ENCODE data around the gene PRRT3.

Gene PRRT3

GRCh38 chr3:9937486-9938238 is 14.5 kb downstream of the PRRT3 start:
- TF ChIP-seq EZH2phosphoT487 (conservative IDR thresholded peaks at IDR 0.05; ENCODE audit: low read length) = no peak
- no peak for TF ChIP-seq CTCF (IDR thresholded peaks at IDR 0.05; ENCODE audit: insufficient read depth, low read length, poor library complexity, severe bottlenecking)
- Histone ChIP-seq H3K4me3 (ENCODE audit: insufficient read depth, low read length, poor library complexity, severe bottlenecking) (no peak overlapping the region), H3K27me3 (ENCODE audit: low read length) (no peaks in the 10 kb centered on the region), H3K9me2 (replicated peaks; ENCODE audit: insufficient read depth, low read length) (no peaks in the 10 kb centered on the region), H3K9ac (ENCODE audit: low read length) (no peak overlapping the region), H3F3A (ENCODE audit: insufficient read depth) (0 out of 2 replicates have a peak, but pooled peaks cover 4% of the 10 kb centered on the region), H3K27ac (ENCODE audit: low read depth, low read length) (no peak overlapping the region), H3K9me3 (ENCODE audit: insufficient read depth, low read length) (no peaks in the 10 kb centered on the region), H4K20me1 (ENCODE audit: low read depth, low read length) (no peaks in the 10 kb centered on the region), H3K79me2 (ENCODE audit: insufficient read depth, low read length) (no peaks in the 10 kb centered on the region), H3K4me2 (ENCODE audit: low read depth, low read length, poor library complexity, severe bottlenecking) (no peak overlapping the region), H2AFZ (ENCODE audit: low read depth, low read length, severe bottlenecking) (no peak overlapping the region), H3K36me3 (ENCODE audit: low read length) (no peaks in the 10 kb centered on the region)

- Histone ChIP-seq H3K9ac (ENCODE audit: low read length) (no peak overlapping the region), H4K20me1 (ENCODE audit: low read depth, low read length) (no peaks in the 10 kb centered on the region), H3K79me2 (ENCODE audit: insufficient read depth, low read length) (no peaks in the 10 kb centered on the region), H3K4me3 (ENCODE audit: insufficient read depth, low read length, poor library complexity, severe bottlenecking) (no peak overlapping the region), H3K9me3 (ENCODE audit: insufficient read depth, low read length) (no peaks in the 10 kb centered on the region), H2AFZ (ENCODE audit: low read depth, low read length, severe bottlenecking) (no peak overlapping the region), H3K27ac (ENCODE audit: low read depth, low read length) (no peak overlapping the region), H3K27me3 (ENCODE audit: low read length) (no peaks in the 10 kb centered on the region), H3F3A (ENCODE audit: insufficient read depth) (0 out of 2 replicates have a peak, but pooled peaks cover 4% of the 10 kb centered on the region), H3K4me2 (ENCODE audit: low read depth, low read length, poor library complexity, severe bottlenecking) (no peak overlapping the region), H3K36me3 (ENCODE audit: low read length) (no peaks in the 10 kb centered on the region), H3K9me2 (replicated peaks; ENCODE audit: insufficient read depth, low read length) (no peaks in the 10 kb centered on the region)
- TF ChIP-seq EZH2phosphoT487 (conservative IDR thresholded peaks at IDR 0.05; ENCODE audit: low read length) (no peak), CTCF (IDR thresholded peaks at IDR 0.05; ENCODE audit: insufficient read depth, low read length, poor library complexity, severe bottlenecking) (no peak)
These were observed 16.2 kb downstream of the PRRT3 start for GRCh38 chr3:9935966-9936510.

- TF ChIP-seq CTCF (IDR thresholded peaks at IDR 0.05; ENCODE audit: insufficient read depth, low read length, poor library complexity, severe bottlenecking) (no peak), EZH2phosphoT487 (conservative IDR thresholded peaks at IDR 0.05; ENCODE audit: low read length) (no peak)
- Histone ChIP-seq H3F3A (ENCODE audit: insufficient read depth) (0 out of 2 replicates have a peak, but pooled peaks cover 4% of the 10 kb centered on the region), H3K27ac (ENCODE audit: low read depth, low read length) (no peak overlapping the region), H3K4me2 (ENCODE audit: low read depth, low read length, poor library complexity, severe bottlenecking) (peak overlapping the region; percentile 82), H3K9me2 (replicated peaks; ENCODE audit: insufficient read depth, low read length) (no peaks in the 10 kb centered on the region), H3K79me2 (ENCODE audit: insufficient read depth, low read length) (no peaks in the 10 kb centered on the region), H3K4me3 (ENCODE audit: insufficient read depth, low read length, poor library complexity, severe bottlenecking) (peak overlapping the region; percentile 74), H2AFZ (ENCODE audit: low read depth, low read length, severe bottlenecking) (no peak overlapping the region), H3K9ac (ENCODE audit: low read length) (peak overlapping the region; percentile 74), H3K9me3 (ENCODE audit: insufficient read depth, low read length) (no peaks in the 10 kb centered on the region), H3K27me3 (ENCODE audit: low read length) (no peaks in the 10 kb centered on the region), H3K36me3 (ENCODE audit: low read length) (no peaks in the 10 kb centered on the region), H4K20me1 (ENCODE audit: low read depth, low read length) (no peaks in the 10 kb centered on the region)
These were observed 17.2 kb downstream of the PRRT3 start for GRCh38 chr3:9934993-9935392.
